Osteoblast (primary cell): Measurements from ENCODE around the gene TTC28. TPM values are rescaled to one million over a fixed set of nuclear protein-coding genes. Genes with fewer than 3 reads are reported as not detected.
A peak's percentile ranks its signal among the peaks of the same experiment; 100 is the strongest.
"Not testable (repeated sequence)": the region's sequence is repeated elsewhere in the genome, so short reads cannot be mapped to it uniquely, and the experiment has no call there.

Experiments used
- DNase-seq: peaks from one replicate; pipeline ENCODE4 v3.0.0; 2011; ENCODE audit warnings: low spot score, mixed read lengths; ENCODE audit not compliant: insufficient read length; ENCODE audit errors: missing footprints
- H2AFZ ChIP-seq: 2 replicates; pipeline ENCODE4 v1.6.0; 2011; ENCODE audit warnings: mild to moderate bottlenecking, low read length
- H3K27ac ChIP-seq: 2 replicates; pipeline ENCODE4 v1.5.1; 2011; ENCODE audit warnings: mild to moderate bottlenecking, low read depth, low read length, moderate library complexity
- H3K27me3 ChIP-seq: 2 replicates; pipeline ENCODE4 v1.6.0; 2012; ENCODE audit warnings: mild to moderate bottlenecking, control low read depth, inconsistent platforms, low read length, moderate library complexity; ENCODE audit not compliant: insufficient read depth
- H3K36me3 ChIP-seq: 2 replicates; pipeline ENCODE4 v1.5.1; 2011; ENCODE audit warnings: mild to moderate bottlenecking, low read length, control low read depth, moderate library complexity; ENCODE audit not compliant: insufficient read depth
- H3K4me1 ChIP-seq: 2 replicates; pipeline ENCODE4 v1.5.1; 2011; ENCODE audit warnings: mild to moderate bottlenecking, low read length, control low read depth, moderate library complexity; ENCODE audit not compliant: insufficient read depth
- H3K4me2 ChIP-seq: 2 replicates; pipeline ENCODE4 v1.6.0; 2011; ENCODE audit warnings: mild to moderate bottlenecking, low read length; ENCODE audit not compliant: insufficient read depth
- H3K4me3 ChIP-seq: fragments of 200-600 bp; sonication (generic); 3 replicates; pipeline ENCODE4 v1.5.1; 2012; ENCODE audit warnings: mild to moderate bottlenecking, low read length, inconsistent platforms; ENCODE audit not compliant: insufficient read depth
- H3K79me2 ChIP-seq: 2 replicates; pipeline ENCODE4 v1.6.0; 2012; ENCODE audit warnings: mild to moderate bottlenecking, low read length, control low read depth, inconsistent platforms; ENCODE audit not compliant: insufficient read depth
- H3K9me3 ChIP-seq: 2 replicates; pipeline ENCODE4 v1.5.1; 2011; ENCODE audit warnings: low read depth, low read length, control low read depth
- H4K20me1 ChIP-seq: 2 replicates; pipeline ENCODE4 v1.6.0; 2012; ENCODE audit warnings: mild to moderate bottlenecking, low read length, control low read depth; ENCODE audit not compliant: insufficient read depth
- total RNA-seq: library from RNA; depleted of rRNA; stranded (reverse); fragments of >200 nt; gene quantifications from 2 replicates; pipeline ENCODE4 v1.2.3, GENCODE V29; 2012
- TF ChIP-seq, protein P1 (sequence below): IDR thresholded peaks from 2 replicates; pipeline ENCODE4 v1.5.1; 2011; ENCODE audit warnings: mild to moderate bottlenecking, low read depth, low read length, moderate library complexity; ENCODE audit errors: extremely low read depth

Gene TTC28
- total RNA-seq, 1 donor, result 48.1 TPM

- Histone ChIP-seq H3K4me3 (no peak overlapping the region), H3K27ac (no peak overlapping the region), H3K36me3 (peaks cover 5% of the 10 kb centered on the region), H3K27me3 (no peaks in the 10 kb centered on the region), H3K4me2 (no peak overlapping the region), H3K79me2 (no peaks in the 10 kb centered on the region), H3K4me1 (no peaks in the 10 kb centered on the region), H4K20me1 (no peaks in the 10 kb centered on the region), H3K9me3 (no peaks in the 10 kb centered on the region), H2AFZ (no peak overlapping the region)
- DNase-seq, result no peak
- TF ChIP-seq, protein P1, sequence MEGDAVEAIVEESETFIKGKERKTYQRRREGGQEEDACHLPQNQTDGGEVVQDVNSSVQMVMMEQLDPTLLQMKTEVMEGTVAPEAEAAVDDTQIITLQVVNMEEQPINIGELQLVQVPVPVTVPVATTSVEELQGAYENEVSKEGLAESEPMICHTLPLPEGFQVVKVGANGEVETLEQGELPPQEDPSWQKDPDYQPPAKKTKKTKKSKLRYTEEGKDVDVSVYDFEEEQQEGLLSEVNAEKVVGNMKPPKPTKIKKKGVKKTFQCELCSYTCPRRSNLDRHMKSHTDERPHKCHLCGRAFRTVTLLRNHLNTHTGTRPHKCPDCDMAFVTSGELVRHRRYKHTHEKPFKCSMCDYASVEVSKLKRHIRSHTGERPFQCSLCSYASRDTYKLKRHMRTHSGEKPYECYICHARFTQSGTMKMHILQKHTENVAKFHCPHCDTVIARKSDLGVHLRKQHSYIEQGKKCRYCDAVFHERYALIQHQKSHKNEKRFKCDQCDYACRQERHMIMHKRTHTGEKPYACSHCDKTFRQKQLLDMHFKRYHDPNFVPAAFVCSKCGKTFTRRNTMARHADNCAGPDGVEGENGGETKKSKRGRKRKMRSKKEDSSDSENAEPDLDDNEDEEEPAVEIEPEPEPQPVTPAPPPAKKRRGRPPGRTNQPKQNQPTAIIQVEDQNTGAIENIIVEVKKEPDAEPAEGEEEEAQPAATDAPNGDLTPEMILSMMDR, result no peak
Measured at GRCh38 chr22:28703436-28703835, 23.8 kb upstream of the TTC28 start.

- TF ChIP-seq, protein P1, result no peak
- DNase-seq, result no peak
- Histone ChIP-seq H3K4me1 (no peaks in the 10 kb centered on the region), H3K4me2 (no peak overlapping the region), H4K20me1 (no peaks in the 10 kb centered on the region), H3K9me3 (no peaks in the 10 kb centered on the region), H3K27me3 (no peaks in the 10 kb centered on the region), H3K4me3 (no peak overlapping the region), H3K79me2 (no peaks in the 10 kb centered on the region), H3K36me3 (peaks cover 5% of the 10 kb centered on the region), H2AFZ (no peak overlapping the region), H3K27ac (no peak overlapping the region)
Measured at GRCh38 chr22:28702891-28703290, 23.3 kb upstream of the TTC28 start.

DNA sequence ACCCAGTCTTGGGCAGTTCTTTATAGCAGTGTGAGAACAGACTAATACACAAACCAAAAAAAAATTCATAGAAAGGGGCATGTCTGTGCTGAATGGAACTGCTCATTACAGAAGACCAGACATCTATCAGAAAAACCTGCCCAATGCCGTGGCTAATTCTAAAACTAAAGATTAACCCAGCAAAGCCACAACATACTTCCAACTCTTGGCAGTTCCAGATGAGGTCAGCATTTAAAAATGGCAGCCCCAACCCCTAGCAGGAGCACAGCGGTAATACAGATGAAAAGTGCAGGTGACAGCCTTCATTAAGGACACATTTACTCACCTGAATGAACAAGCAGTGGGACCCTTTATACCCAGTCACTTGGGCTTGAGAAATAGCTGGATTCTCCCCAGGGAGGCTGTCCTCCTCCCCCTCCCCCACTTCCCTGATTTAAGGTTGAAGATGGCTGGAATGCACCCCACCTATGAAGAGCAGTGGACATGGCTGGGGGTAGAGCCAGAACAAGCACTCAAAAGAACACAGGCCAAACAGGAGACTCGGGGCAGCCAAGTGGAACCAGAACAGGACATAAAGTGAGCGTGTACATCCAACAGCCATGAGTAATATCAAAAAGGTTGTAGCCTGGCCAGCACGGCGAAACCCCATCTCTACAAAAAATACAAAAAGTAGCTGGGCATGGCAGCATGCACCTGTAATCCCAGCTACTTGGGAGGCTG lies 13.6 kb upstream of the TTC28 start:
- H3K4me2 ChIP-seq, H3K36me3 ChIP-seq, H3K79me2 ChIP-seq, H3K4me3 ChIP-seq, H3K27me3 ChIP-seq, H3K9me3 ChIP-seq, H4K20me1 ChIP-seq, H3K27ac ChIP-seq, H2AFZ ChIP-seq, H3K4me1 ChIP-seq, DNase-seq: not testable (repeated sequence)

DNA sequence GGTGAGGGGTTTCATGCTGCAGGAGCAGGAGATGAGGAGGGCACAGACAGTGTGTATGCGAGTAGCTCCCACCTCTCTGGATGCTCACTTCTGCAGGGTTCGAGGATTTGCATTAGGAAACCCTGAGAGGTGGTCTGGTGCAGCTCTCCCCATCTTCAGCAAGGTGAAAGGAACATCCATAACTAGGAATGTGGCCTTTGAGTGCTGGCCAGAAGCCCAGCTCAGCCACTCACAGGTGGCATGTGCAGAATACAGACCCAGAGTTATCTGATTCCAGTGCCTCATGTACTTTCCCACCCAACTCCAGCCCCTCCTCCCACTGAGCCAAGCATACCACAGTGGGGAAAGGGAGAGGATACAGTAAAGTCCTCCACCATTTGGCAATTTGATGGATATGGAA lies 10.2 kb upstream of the TTC28 start:
- H3K79me2 ChIP-seq, H3K4me2 ChIP-seq, DNase-seq, H3K9me3 ChIP-seq, H2AFZ ChIP-seq, H3K36me3 ChIP-seq, H3K4me1 ChIP-seq, H4K20me1 ChIP-seq, H3K27me3 ChIP-seq, H3K27ac ChIP-seq, H3K4me3 ChIP-seq: not testable (repeated sequence)

- not testable (repeated sequence) for H3K4me2 ChIP-seq, H3K36me3 ChIP-seq, H3K4me1 ChIP-seq, H3K79me2 ChIP-seq, H2AFZ ChIP-seq, H3K27ac ChIP-seq, H4K20me1 ChIP-seq, H3K27me3 ChIP-seq, DNase-seq, H3K4me3 ChIP-seq, H3K9me3 ChIP-seq
Measured at GRCh38 chr22:28682966-28683365, 3.3 kb upstream of the TTC28 start.

DNA sequence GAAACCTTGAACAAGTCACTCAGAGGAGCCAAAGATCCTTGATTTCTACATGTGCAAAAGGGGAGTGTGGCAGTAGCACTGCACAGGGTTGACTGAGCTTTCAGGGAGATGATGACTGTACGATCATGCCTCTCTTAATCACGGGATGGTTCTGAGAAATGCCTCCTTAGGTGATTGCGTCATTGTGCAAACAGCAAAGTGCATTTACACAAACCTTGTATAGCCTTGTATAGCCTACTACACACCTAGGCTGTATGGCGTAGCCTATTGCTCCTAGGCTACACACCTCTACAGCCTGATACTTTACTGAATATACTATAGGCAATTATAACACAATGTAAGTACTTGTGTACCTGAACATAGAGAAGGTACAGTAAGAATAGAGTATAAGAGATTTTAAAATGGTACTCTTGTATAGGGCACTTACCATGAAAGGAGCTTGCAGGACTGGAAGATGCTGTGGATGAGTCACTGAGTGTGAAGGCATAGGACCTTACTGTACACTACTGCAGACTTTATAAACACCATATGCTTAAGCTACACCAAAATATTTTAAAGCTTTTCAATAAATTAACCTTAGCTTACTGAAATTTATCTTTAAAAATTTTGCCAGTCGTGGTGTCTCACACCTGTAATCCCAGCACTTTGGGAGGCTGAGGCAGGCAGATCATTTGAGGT lies 1.3 kb upstream of the TTC28 start:
- not testable (repeated sequence) for H3K79me2 ChIP-seq, H3K4me3 ChIP-seq, H3K4me2 ChIP-seq, H3K4me1 ChIP-seq, DNase-seq, H2AFZ ChIP-seq, H3K36me3 ChIP-seq, H3K27ac ChIP-seq, H3K27me3 ChIP-seq, H3K9me3 ChIP-seq, H4K20me1 ChIP-seq

GRCh38 chr22:28678778-28679610 lies 646 bp downstream of the TTC28 start:
- Histone ChIP-seq H2AFZ (peak overlapping the region; percentile 83), H3K27ac (peak overlapping the region; percentile 37), H3K4me3 (peak overlapping the region; percentile 85), H3K79me2 (peaks cover 11% of the 10 kb centered on the region), H3K4me2 (peak overlapping the region; percentile 78)
- peak; percentile 68 for DNase-seq
- H3K9me3 ChIP-seq, H3K4me1 ChIP-seq, H3K36me3 ChIP-seq, H3K27me3 ChIP-seq, H4K20me1 ChIP-seq: not testable (repeated sequence)
